Measurements from ENCODE around the gene STK16.

Gene STK16

DNA sequence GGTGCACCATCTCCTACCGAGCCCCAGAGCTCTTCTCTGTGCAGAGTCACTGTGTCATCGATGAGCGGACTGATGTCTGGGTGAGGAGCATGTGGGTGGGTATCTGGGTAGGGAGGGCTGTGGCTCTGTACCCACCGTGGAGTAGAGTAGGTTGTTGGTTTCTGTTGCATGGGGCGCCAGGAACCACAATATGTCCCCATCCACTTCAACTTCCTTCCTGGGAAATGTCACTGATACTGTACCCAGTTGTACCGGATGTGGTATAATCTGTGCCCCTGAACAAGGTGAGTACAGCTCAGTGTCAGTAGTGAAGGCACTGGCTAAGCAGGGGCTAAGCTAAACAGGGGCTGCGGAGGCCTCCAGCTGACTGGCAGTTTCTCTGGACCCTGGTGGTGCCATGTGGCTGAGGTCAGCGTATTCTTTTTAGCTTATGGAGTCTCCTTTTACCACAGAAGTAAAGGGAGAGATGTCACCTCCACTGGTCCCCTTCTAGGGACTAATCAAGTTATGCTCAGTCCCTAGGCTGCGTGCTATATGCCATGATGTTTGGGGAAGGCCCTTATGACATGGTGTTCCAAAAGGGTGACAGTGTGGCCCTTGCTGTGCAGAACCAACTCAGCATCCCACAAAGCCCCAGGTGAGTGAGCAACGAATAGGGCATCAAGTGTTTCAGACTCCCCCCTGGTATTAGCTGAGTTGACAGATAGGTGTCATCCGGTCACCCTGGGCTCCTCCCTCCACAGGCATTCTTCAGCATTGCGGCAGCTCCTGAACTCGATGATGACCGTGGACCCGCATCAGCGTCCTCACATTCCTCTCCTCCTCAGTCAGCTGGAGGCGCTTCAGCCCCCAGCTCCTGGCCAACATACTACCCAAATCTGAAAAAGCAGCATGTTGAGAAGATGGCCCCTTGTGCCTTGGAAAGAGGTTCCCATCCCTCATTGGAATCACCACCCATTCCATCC lies 2.7 kb downstream of the STK16 start:
- Histone ChIP-seq H3K27me3 (ENCODE audit: insufficient read depth, low read depth) (no peaks in the 10 kb centered on the region), H3K27ac (no peak overlapping the region), H3K4me2 (no peak overlapping the region), H4K20me1 (ENCODE audit: insufficient read depth) (no peaks in the 10 kb centered on the region), H3K4me3 (IDR thresholded peaks at IDR 0.05; ENCODE audit: insufficient read depth, low read depth, low read length) (no peak overlapping the region), H3K4me1 (ENCODE audit: low read depth, poor library complexity, severe bottlenecking) (peaks cover 29% of the 10 kb centered on the region), H3K36me3 (ENCODE audit: insufficient read depth) (no peaks in the 10 kb centered on the region), H3K9ac (no peak overlapping the region), H2AFZ (ENCODE audit: low read depth) (no peak overlapping the region), H3K79me2 (ENCODE audit: insufficient read depth, low read depth) (peaks cover 6% of the 10 kb centered on the region; the same call in 1 of the 2 replicates)
- no peak for TF ChIP-seq CTCF (conservative IDR thresholded peaks at IDR 0.05; ENCODE audit: low read depth, low read length)

GRCh38 chr2:219248845-219249202 lies 3.5 kb downstream of the STK16 start:
- Histone ChIP-seq H2AFZ (ENCODE audit: low read depth) (no peak overlapping the region), H3K27ac (peak overlapping the region; percentile 19; the same call in 1 of the 2 replicates), H3K79me2 (ENCODE audit: insufficient read depth, low read depth) (peaks cover 6% of the 10 kb centered on the region; the same call in 1 of the 2 replicates)

DNA sequence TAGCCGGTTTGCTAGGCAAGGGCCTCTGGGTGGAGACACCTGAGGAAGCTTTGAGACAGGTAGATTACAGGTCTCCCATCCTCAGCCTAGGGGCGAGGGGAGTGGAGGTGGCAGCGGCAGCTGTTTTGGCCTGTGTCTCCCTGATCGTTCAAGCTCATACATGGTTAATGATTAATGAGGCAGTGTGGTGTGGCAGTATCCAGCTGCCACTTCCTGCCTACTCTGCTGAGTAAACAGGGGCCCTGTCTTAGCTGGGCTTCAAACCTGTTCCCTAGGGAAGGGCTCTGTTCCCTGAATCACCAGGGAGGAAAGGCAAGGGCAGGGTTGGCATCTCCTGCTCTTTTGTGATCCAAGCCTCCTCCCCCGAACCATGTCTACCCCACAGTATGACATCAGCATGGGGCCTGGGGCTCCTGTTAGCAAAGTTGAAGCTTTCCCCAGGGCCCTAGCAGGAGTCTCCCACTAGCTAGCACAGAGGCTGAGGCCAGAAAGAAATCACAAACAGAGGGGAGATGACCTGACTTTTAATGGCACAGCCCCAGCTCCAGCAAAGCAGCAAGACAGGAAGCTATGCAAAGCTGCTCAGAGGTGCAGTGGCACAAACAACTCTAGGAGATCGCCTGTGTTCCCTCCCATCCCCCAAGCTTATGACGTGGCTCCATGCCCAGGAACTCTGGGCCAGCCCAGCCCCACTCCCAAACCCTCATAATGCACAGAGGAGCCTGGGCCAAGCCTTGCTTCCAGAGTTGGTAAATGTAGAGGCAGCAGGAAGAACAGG lies 4.1 kb downstream of the STK16 start:
- TF ChIP-seq CTCF (conservative IDR thresholded peaks at IDR 0.05; ENCODE audit: low read depth, low read length), result no peak
- Histone ChIP-seq H3K9ac (no peak overlapping the region), H3K4me1 (ENCODE audit: low read depth, poor library complexity, severe bottlenecking) (peaks cover 26% of the 10 kb centered on the region), H4K20me1 (ENCODE audit: insufficient read depth) (no peaks in the 10 kb centered on the region), H3K36me3 (ENCODE audit: insufficient read depth) (no peaks in the 10 kb centered on the region), H2AFZ (ENCODE audit: low read depth) (no peak overlapping the region), H3K27me3 (ENCODE audit: insufficient read depth, low read depth) (0 out of 2 replicates have a peak, but pooled peaks cover 2% of the 10 kb centered on the region), H3K4me3 (IDR thresholded peaks at IDR 0.05; ENCODE audit: insufficient read depth, low read depth, low read length) (no peak overlapping the region), H3K4me2 (peak overlapping the region; percentile 21; the same call in 1 of the 2 replicates), H3K27ac (peak overlapping the region; percentile 19; the same call in 1 of the 2 replicates), H3K79me2 (ENCODE audit: insufficient read depth, low read depth) (peaks cover 6% of the 10 kb centered on the region; the same call in 1 of the 2 replicates)

More at GRCh38 chr2:219248845-219249202, 3.5 kb downstream of the STK16 start:
- Histone ChIP-seq H3K27me3 (ENCODE audit: insufficient read depth, low read depth) (no peaks in the 10 kb centered on the region), H4K20me1 (ENCODE audit: insufficient read depth) (no peaks in the 10 kb centered on the region), H3K4me1 (ENCODE audit: low read depth, poor library complexity, severe bottlenecking) (peaks cover 29% of the 10 kb centered on the region), H3K9ac (no peak overlapping the region), H3K4me2 (peak overlapping the region; percentile 21; the same call in 1 of the 2 replicates), H3K4me3 (IDR thresholded peaks at IDR 0.05; ENCODE audit: insufficient read depth, low read depth, low read length) (no peak overlapping the region), H3K36me3 (ENCODE audit: insufficient read depth) (no peaks in the 10 kb centered on the region)
- TF ChIP-seq CTCF (conservative IDR thresholded peaks at IDR 0.05; ENCODE audit: low read depth, low read length), result no peak

GRCh38 chr2:219250049-219250781 lies 4.9 kb downstream of the STK16 start:
- Histone ChIP-seq H3K4me3 (IDR thresholded peaks at IDR 0.05; ENCODE audit: insufficient read depth, low read depth, low read length) (no peak overlapping the region), H3K36me3 (ENCODE audit: insufficient read depth) (no peaks in the 10 kb centered on the region), H3K4me1 (ENCODE audit: low read depth, poor library complexity, severe bottlenecking) (peaks cover 30% of the 10 kb centered on the region), H2AFZ (ENCODE audit: low read depth) (no peak overlapping the region), H3K79me2 (ENCODE audit: insufficient read depth, low read depth) (peaks cover 6% of the 10 kb centered on the region; the same call in 1 of the 2 replicates), H3K27ac (peak overlapping the region; percentile 19; the same call in 1 of the 2 replicates), H3K4me2 (peak overlapping the region; percentile 21; the same call in 1 of the 2 replicates), H3K27me3 (ENCODE audit: insufficient read depth, low read depth) (peaks cover 10% of the 10 kb centered on the region; the same call in 1 of the 2 replicates), H3K9ac (no peak overlapping the region), H4K20me1 (ENCODE audit: insufficient read depth) (no peaks in the 10 kb centered on the region)
- no peak for TF ChIP-seq CTCF (conservative IDR thresholded peaks at IDR 0.05; ENCODE audit: low read depth, low read length)
